HCT116 (cell line): ENCODE data around the gene ZNF423.

Experiments
- CTCF ChIP-seq, 3 experiments: fragments of 200-600 bp in 1 of 3; sonication (generic) in 1 of 3; IDR thresholded peaks in 2 of 3; conservative IDR thresholded peaks in 1 of 3; 2 replicates each; pipeline ENCODE4 v1.5.1; 2012 to 2017; ENCODE audit warnings: low read depth in 2 of 3, low read length in 2 of 3, antibody characterized with exemption in 1 of 3, borderline replicate concordance in 1 of 3, control low read depth in 1 of 3, mild to moderate bottlenecking in 1 of 3, mixed read lengths in 1 of 3, mixed run types in 1 of 3, moderate library complexity in 1 of 3; ENCODE audit not compliant: insufficient read depth in 1 of 3
- EGR1 ChIP-seq: IDR thresholded peaks from 2 replicates; pipeline ENCODE4 v1.6.1; 2012; ENCODE audit warnings: low read depth
- ZBTB33 ChIP-seq: IDR thresholded peaks from 2 replicates; pipeline ENCODE4 v1.6.1; 2011; ENCODE audit warnings: mild to moderate bottlenecking, low read length, moderate library complexity; ENCODE audit not compliant: insufficient replicate concordance; ENCODE audit errors: extremely low read depth

DNA sequence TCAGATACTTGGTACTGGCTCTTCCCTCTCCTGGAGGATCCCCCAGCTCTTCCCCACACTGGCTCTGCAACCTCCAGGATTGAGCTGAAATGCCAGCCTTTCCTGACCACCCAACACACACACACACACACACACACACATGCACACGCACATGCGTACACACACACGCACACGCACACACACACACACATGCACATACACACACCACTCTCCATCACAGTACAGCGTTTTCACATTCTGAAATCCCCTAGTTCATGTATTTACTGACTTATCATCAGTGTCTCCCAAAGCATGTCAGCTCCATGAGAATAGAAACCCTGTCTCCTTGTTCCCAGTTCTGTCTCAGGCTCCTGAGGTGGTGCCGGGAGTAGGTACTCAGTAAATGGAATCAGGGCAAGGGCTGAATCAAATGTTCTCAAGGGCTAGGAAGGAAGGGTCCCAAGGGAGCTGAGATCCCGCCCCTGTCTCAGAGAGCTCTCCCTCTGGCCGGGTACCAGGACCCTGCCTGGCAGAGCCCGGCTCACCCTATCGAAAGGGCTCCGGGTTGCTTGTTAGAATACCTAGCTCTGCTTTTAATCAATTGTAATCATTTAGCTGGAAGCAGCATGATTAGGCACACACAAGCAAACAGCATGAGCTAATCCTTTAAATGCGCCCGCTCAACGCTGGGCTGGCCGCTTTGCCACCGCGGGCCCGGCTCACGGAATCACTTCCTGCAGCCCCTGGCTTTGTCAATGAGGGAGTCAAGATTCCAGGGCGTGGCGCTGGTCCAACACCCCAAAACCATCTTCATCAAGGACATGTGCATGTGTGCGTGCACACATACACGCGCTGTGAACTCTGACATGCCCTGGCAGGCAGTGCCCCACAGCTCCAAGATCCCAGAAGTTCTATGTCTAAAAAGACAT is 341.6 kb downstream of the ZNF423 start:
- TF ChIP-seq ZBTB33: no peak
- TF ChIP-seq EGR1: no peak
- no peak for TF ChIP-seq CTCF (IDR thresholded peaks at IDR 0.05 in 2 of 3, conservative IDR thresholded peaks at IDR 0.05 in 1 of 3; ENCODE audit: borderline replicate concordance in 1 of 3, insufficient read depth in 1 of 3, low read depth in 2 of 3, low read length in 2 of 3)
